ENCODE measurements around the gene STC2.

STC2 gene

DNA sequence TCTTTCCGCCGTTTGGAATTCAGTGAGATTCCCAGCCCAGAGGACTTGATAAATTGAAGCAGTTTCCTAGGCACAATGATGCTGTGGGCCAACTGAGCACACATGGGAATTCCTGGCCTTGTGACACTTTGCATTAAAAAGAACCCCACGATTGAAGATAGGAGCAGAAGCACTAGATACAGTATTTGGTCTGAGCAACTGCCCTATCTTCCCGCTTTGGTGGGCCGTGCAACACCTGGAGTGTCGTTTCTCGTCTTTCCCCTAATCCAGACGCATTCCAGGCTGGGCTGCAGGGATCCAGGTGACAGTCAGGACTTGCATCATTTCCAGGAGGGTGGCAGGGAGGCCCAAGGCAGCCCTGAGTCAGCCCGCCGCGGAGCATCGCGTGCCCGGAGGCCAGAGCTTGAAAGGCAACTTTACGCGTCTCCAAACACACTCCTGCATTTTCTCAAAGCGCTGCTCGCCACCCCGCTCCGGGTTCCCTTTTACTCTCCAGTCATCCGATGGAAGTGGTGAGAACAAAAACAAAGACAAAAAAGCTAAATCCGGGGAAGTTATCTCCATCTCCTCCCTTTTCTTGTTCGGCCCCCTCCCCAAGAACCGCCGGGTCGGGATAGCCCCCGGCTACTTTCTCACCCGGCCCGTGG, 753 bp upstream of the STC2 start:
- DNase-seq (ENCODE audit: low spot score) = no peak

DNA sequence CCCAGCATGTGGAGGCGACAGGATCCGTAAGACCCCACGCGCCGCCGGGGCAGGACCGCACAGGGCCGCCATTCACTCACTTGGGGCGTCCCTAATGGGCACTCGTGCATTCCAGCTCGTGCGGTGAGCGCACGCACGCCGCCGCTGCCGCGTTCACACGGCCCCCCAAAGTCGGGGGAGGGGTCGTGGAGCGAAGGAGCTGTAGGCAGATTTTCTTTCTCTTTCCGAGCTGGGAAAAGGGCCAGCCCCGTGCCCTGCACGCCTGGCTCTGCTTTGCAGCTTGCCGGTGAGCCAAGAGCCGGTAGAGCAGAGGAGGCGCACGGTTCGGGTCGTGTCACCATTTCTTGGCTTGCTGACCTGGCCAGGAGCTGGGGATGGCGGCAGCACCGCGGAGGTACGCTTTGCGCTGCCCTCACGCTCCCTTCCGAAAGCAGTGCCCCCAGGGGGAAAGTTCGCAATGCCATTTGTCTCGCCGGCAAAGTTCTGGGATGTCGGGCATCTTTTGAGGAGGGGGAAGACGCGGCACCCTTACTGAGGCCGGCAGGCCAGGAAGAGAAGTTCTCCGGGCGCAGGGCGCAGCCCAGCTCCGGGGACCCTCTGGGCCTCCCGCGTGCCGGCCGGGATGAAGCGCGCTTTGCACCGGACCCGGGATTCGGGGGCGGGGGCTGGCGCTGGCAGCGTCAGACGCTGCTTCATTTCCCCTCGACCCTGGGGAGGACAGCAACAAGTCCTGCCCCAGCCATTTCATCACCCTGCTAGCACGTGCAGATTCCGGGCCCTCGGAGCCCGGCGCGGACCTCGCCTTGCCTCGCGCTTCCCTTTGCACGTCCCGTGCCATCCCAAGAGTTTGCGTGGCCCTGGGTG, 898 bp downstream of the STC2 start:
- no peak for DNase-seq (ENCODE audit: low spot score)

DNA sequence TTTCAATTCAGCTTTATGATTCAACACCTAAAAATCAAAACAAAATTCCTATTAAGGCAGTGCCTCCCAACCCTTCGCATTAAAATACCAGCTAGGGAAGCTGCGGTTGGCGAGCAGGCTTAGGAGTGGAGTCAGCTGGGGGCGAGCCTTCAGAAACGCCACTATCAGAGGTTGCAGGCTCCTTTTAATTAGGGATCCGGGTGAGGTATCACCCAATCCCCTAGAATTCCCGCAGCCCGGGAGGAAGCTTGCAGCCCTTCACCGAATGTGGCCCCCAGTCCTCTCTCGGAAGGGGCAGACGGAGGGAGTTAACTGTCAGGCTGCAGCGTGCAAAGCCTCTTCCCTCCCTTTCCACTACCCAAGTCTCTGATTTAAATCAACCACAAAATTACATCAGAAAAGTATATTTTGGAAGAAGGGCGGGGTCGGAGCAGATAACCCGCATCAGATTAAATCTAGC, 1.7 kb downstream of the STC2 start:
- DNase-seq (ENCODE audit: low spot score) = no peak

DNA sequence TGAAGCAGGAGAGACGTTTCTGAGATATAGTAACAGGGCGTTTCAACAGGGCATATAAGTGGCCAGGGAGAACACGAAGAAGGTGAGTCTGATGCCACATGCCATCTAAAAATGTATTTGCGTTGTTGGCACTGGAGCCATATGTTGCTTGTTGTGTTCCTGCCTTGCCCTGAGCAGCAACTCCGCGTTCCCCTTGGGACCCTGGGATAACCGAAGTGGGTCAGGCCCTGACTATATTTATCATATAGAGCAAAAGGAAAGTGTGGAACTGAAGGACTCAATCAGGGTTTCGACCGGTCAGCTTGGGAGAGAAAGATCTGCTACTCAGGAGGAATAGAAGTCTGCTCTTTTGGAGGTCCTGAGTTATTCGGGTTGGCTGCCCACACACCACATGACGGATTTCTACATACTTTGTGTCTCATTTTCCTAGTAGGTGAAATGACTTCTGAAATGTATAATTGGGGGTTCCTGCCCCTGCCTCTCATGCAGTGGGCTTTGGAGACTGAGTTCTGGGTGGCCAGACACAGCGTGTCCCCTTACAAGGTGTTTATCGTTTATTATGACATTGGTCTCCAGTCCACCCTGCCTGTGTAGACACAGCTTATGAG, 3.0 kb downstream of the STC2 start:
- DNase-seq (ENCODE audit: low spot score) = no peak

DNA sequence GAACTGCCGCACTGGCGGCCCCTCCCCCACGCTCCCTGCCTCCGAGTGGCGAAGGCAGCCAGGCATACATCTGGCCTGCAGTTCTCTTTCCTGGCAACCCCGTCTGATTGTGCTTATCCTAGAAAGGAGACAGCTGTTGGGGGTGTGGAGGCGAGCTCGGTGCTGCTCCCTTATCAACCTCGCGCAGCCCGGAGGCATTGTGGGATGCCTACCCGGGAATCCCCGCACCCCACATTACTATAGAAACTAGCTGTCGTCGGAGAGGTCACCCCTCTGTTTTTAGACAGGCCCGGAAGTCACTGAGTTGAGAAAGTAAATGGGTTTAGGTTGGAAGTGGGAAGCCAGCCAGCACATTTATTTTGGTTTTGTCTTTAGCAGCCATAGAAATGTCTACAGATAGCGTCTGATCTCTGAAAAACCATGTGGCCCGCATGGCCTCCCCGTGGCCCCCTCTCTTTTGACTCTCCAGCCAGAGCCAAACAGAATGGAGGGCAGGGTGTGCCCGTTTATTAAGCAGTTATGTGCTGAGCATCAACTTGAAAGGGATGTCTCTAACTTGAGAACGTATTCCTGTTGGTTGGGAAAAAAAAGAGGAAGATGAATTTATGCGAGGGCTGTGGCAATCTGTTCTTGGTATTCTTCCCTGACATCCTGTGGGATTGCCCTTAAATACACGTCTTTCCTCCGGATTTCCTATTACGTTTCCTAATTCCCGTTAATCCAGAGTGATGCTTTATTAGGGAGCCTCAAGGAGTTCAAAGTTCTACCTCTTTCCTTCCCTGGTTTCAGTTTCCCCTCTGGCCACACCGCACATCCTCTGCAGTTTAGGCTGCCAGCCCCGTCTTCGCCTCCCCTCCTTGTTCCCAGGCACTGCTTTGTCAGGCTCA, 3.9 kb downstream of the STC2 start:
- DNase-seq (ENCODE audit: low spot score) = peak; percentile 51

DNA sequence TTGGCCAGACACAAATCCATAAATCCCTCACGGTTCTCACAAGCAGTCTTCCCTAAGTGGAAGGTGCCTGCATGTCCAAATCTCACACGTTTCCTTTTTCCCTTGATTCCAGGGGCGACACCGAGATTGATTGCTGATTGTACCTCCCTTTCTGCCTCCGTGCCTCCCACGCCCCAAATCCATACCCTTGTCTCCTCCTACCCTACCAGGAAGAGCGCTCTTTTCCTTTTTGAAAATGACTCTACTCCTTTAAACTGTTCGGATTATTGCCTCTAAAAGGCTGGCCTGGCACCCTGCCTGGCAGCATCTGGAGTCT, 4.5 kb downstream of the STC2 start:
- DNase-seq (ENCODE audit: low spot score) = no peak

DNA sequence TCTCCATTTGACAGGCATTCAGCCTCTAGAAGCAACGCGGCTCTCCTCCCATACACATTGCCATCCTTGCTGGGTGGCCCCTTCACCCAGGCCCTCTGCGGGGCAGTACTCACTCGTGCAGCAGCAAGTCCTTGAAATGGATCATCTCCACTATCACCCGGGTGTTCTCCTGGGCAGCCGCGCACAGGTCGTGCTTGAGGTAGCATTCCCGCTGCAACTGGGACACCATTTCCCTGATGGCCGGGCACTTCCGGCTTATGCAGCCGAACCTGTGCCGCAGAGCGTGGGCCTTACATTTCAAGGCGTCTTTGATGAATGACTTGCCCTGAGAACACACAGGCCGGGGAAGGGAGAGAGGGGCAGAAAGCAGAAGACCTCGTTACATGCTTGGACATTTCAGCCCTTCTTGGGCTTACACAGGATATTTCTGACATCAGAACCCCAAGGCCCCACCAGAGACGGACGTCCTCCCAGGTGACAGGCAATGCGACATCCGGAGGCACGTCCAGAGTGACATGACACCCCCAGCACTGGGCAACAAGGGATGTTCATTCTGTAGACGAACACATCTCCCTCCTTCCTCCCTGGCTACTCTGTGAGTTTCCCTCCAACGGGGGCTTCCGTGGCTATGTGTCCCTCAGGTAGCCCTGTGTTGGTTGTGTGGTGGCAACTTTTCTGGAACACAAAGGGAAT, 5.0 kb downstream of the STC2 start:
- DNase-seq (ENCODE audit: low spot score) = no peak

DNA sequence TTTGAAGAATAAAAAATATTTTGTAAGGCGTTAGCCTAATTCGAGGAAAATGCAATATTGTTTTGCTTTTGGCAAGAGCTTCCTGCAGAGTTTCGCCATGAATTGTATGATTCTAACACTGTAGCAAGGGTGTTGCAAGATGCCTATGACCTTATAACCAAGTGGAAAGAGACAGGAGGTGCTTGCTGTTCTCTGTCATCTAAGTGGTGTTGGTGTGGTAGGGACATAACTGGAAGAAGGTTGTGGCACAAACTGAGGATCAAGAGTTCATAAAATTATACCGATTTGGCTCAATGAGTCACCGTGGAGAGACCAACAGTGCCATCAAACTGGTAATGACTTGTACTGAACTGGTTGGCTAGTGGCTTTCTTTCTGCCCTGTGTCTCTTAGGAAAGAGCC, 6.3 kb downstream of the STC2 start:
- DNase-seq (ENCODE audit: low spot score) = no peak

DNA sequence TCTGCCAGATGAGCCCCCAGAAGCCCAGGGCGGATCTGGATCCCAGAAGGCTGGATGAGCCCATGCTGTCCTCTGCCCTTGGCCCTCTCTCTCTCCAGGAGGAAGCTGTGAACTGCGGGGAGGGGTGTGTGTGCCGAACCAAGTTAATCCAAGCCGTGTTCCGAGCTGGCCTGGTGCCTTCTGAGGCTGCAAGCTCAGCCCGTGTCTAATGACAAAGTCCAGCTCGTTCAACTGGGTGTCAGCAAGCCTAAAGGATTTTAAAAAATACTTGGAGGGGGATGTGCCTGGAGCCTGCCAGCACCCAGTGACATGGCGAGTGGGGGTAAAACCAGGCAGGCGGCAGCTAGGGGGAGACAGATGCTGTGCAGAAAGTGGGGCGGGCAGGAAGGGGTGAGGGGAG, 8.0 kb downstream of the STC2 start:
- no peak for DNase-seq (ENCODE audit: low spot score)

DNA sequence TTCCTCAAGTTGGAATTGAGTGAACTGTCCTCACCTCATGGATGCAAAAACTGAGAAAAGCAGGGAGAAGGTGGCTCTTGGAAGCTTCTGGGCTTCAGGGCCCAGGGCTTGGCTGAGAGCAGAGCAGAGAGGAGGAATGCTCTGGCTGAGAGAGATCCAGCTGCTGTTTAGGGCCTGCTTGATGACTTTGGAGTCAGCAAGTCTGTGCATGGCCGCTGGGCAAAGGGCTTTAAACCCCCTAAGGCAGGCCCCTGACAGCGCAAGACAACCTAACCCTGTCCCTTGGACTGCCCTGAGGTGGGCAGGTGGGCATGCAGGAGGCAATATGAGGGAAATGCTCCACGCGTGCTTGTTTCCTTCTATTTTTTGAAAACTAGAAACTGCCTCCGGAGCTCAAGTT, 8.6 kb downstream of the STC2 start:
- DNase-seq (ENCODE audit: low spot score) = no peak

DNA sequence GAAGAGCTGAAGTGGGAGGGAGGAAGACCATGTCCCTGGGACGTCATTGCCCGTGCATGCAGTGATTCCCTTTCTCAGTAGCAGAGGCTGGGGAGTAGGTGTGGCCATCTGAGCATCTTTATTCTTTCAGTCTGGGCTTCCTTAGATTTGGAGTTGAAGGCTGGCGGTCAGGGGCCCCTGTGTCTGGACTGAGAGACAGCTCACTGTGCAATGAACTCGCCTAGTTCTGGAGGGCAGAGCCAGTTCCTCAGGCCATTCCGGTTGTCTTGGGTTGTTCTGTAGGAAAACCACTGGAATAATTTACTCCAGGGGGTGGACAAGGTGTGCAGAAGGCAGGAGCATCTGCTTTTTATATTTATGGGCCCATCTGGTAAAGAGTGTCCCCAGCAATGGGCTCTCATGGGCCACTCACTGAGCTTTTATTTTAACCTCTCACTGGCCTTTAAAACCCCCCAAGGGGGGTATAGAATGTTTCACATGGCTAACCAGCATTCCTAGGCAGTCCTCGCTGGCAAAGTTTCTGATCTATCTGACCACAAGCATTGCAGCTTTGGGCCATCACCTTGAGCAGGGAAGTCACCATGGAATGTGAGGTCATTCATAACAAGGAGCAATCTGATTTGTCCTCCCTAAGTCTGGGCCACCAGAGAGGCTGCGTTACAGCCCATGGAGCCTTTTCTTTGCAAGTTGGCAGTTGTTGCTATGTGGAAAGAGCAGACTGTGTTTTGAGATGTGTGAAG, 9.2 kb downstream of the STC2 start:
- no peak for DNase-seq (ENCODE audit: low spot score)

DNA sequence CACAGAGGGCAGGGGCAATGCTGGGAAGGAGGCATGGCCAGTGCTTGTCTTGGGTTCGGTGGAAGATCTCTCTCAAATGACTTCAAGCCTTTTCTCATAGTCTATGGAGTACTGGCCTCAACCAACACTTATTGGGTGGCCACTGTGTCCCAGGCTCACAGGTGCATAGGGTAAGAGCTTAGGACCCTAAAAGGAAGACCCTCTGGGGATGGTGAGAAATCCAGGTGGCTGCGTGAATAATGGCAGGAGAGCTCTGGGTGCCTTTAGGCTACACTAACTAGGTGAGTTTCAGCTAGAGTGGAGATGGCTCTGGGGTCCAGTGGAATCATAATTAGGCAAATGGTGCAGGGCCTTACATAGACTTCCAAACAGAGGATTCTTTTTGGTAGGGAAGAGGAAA, 9.9 kb downstream of the STC2 start:
- DNase-seq (ENCODE audit: low spot score) = no peak

DNA sequence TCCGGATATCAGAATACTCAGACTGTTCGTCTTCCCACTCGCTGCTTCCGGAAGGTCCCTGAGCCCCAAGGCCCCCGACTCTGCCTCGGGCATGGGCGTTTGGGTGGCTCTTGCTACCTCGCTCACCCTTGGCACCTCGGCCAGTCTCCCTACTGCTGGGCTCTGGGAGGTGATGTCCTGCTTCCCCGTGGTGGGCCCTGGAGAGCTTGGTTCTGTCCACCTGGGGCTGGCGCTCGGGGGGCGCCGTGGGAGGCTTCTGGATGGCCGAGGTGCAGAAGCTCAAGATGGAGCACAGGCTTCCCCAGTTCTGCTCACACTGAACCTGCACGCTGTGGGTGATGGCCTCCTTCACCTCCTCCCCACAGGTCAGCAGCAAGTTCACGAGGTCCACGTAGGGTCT, 10.4 kb downstream of the STC2 start:
- no peak for DNase-seq (ENCODE audit: low spot score)

DNA sequence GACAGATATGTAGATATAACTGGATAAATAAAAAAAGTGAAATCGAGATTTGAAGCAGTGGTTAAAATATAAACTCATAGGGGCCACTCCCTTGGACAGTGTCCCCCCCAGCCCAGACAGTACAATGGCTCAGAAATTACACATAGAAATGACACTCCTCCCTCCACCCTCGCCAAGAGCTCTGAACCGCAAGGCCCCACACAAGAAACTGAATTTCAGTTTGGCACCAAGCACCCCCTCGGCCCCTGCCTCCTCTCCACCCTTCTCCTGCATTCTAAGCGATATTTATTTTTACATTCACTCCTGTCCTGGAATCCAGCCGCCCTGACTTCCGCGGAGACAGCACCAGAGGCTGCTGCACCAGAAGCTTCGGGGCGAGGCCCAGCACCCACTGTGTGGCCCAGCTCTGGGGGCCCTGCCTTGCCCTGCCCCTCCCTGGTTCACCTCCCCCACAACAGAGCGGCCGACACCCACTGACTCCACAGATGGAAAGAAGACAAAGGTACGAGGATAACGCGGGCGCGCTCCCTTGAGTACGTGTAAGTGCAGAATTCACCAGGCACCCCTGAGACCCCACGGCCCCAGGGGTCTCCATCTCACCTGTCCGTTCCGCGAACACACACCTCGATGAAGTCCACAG, 11.0 kb downstream of the STC2 start:
- DNase-seq (ENCODE audit: low spot score) = no peak

DNA sequence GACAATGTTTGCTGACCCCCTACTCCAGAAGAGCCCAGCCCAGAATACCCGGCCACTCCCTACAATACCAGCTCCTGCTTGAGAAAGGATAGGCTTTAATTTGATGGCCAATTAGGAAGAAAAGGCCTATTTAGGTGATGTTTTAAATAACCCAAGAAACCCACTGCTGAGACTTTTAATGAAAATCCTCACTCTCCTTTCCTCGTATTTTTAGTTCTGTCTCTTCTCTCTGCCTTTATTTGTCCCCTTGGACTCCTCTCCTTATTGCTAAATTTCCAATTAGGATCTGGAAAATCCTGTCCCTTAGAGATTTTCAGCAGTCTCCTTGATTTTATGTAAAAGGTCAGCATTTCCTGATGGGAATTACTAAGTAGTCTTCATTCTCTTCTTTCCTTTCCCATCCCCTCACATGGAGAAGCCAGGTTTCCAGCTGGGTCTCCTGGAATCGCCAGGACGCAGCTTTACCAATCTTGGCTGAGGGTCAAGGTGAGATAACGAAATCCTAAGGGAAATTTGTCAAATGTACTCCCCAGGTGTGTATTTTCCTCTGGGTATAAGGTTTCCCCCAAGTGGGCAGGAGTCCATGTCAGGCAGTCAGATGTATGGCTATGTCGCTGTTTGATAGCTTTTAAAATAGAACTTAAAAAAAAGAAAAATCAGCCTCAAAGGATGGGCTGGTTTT, 11.7 kb downstream of the STC2 start:
- DNase-seq (ENCODE audit: low spot score) = no peak

DNA sequence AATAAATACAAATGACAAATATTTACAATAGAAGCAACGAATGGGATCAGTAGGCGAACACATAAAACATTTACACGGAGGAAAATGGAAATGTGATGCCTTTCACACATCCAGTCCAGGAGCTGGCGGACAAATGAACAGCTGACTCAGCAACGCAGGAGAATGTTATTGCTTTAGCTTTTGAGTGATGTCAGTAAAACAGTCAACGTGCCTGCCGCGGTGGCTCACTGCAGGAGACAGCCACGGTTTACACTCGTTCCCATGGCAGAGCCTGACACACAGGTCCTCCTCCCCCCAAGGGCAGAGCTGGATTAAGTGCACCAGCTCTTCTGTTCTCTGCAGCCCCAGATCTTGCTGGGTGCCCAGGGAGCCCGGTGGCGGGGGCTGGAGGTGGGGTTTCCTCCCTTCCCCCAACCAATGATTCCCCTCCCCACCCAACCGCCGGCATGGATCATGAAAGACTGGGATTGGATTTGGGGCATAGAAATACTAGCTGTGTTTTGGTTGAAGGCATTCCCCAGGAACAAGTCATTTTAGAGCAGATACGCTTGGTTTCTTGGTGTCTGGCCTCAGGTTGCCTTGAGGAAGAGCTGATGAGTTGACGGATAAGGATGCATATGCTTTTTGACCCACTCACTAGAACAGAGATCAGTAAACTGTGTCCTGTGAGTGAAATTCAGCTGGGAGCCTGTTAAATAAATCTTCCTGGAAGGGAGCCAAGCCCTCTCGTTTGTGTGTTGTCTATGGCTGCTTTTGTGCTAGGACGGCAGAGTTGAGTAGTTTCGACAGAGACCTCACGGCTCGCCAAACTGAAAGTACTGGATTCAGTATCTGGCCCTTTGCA, 12.5 kb downstream of the STC2 start:
- DNase-seq (ENCODE audit: low spot score) = no peak

DNA sequence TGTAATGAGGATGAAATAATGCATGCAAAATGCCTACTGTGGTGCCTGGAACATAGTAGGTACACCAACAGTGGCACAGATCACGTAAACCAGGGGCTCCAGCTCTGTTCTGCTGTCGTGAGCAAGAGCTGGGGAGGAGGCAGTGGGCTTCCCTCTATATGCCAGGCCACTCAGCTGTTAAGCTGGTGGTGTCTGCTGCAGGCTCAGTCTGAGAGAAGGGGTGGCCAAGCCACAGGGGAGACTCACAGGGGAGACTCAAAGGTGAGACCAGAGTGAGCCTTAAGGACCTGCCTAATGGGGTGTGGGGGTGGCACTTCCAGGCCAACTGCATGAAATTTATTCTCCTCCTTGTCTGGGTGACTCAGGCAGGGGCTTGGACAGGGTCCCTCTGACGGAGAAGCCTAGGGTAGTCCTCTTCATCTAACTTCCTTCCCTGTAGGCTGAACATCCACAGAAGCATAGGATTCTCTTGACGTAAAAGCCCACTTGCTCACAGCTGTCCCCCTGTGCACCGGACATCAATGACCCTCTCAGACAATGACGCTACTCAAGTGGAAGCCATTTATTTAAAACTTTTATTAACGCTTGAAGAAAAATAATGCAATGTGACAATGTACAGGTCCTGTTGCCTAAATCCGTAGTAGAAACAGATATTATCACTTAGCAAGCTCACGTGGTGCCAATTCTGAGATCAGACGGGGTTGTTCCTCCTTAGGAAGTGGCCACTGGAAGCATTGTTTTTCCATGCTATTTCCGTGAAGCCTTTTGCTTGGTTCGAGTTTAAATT, 13.9 kb downstream of the STC2 start:
- DNase-seq (ENCODE audit: low spot score) = no peak

DNA sequence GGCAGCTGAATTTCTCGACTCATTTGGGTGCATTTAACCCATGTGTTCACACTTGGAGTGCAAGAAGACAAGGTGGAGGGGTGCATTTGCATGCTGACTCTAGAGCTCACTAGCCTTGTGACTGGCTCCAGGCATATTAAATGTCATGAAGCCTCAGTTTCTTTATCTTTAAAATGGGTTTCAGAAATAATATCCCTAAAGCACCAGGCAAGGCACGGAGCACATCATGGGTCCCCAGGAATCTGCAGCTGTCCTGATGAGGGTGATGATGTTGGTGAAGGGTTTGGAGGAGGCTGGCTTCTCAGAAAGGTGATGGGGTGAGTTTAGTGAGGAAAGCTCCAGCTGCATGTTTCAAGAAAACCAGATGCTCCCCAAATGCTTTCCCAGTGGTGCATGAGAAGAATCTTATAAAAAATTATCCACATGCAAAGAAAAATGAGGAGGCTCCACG, 14.8 kb downstream of the STC2 start:
- no peak for DNase-seq (ENCODE audit: low spot score)
